GM18508 (cell line): ENCODE results near the gene TMEM235.

Experiments
- ATAC-seq: cut with Tn5 transposase; IDR thresholded peaks from one replicate; pipeline ENCODE4 v1.9.1; 2021; ENCODE audit warnings: moderate number of reproducible peaks; ENCODE audit not compliant: insufficient read depth, unreplicated experiment

The TMEM235 gene

DNA sequence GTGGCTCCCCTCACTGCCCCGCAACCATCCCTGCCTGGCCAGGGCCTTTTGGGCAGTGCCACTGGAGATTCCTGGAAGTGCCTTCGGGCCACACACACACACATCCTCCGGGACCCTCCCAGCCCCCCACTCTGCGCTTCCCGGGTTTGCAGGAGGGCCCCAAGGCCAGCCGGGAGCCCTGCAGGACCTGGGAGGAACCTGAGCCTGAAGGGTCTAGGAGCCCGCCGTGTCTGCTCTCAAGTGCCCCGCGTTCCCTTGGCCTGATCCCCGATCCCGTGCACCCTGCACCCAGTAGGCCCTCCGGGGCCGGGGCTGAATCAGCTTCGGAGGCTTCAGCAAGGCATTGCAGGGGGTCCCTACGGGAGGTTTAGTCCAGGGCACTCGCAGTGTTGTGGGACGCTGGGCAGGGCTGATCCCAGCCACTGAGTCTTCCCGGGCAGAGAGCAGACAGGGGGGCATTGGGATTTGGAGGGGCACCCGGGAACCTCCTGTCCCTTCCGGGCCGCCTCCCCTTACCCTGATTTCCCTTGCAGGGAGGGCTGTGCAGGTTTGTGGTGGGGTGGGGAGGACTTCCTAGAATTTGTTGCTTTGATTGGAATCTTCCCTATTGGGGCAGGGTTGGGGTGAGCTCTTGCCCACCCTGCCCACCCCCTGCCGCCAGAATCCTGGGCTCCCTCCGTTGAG is 36.9 kb downstream of the TMEM235 start:
- ATAC-seq, result no peak

DNA sequence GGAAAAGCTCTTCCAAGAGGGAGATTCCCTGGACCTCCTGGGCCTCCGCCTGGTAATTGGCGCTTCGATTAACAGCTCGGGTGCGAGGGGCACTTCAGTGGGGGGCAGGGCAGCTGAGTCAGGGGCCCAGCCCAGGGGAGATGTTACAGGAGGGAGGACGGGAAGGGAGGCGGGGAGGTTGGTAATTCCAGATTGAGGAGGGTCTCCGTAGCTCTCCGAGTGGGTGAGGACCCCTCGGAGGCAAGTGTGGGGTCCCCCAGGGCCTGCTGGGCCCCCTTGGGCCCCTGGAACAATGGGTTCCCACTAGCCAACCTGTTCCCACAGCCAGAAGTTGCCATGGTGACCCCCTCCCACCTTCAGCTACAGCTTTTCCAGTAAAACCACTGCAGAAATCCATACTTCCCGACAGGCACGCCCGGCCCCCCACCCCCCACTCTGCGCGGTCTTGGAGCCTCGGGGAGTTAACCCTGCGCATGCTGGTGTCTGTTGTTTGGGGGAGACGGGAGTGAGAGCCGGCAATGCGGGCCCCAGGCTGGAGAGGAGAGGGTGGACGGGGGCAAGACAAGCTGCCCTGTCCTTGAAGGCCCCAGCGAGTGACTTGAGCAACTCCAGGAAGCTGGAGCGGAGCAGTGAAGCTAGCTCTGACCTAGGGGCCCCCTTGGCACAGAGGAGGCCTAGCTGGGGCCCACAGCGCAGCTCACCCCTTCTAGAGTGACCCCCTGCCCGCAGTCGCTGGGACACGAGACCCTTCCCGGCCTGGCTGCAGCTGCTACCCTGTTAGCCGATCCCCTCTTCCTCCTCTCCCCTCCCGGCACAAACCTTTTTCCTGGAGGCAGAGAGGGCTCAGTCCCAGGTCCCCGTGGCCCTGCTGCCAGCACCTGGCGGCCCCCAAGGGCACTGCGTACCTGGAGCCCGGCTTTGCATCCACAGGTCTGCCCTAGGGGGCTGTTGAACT is 37.8 kb downstream of the TMEM235 start:
- no peak for ATAC-seq

DNA sequence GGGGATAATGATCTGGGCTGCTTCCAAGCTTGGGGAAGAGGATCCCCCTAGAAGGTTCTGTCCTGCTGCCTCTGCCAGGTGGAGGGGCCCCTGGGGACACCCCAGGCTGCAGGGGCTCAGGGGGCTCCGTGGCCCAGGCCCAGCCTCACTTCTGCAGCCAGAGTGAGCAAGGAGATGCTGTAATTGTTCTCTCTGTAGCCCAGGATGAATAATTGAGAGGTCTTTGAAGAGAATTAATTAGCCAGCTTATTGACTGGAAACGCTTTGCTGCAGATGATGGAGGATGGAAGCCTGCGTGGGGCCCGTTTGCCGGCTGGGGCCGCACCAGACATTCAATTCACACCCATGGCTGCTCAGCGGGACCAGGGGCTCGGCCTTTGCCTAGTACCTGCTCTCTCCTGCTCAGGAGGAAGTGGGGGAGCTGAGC is 38.5 kb downstream of the TMEM235 start:
- ATAC-seq, result no peak

DNA sequence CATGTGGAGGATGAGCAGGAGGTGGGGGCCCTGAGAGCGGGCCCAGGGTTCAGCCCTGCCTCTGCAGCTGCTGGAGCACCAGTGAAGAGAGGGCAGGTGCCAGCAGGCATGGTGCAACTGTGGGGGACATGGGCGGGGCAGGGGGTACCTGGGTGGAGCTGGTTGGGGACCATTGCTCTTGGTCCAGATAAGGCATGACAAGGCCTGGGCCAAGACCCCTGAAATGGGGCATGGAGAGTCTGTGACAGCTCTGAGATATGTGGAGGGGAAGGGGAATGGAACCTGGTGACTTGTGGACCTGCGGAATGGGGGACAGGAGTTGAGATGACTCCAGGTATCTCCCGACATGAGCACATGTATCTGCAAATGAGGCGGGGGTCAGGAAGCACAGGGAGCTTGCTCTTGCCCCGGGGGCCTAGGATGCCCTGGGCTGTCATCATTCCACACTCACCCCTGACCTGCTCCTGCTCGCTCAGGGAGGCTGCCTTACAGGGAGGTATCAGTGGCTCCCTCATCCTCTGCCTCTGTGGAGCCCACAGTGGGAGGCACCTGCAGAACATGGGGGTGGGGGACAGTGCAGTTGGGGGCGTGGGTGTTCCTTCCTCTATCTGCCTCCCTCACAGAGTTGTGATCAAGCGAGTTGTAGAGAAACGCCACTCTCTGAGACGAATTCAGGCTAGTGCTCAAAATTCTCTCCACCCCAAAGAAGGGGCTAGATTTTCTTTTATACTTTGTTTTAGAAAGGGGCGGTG is 40.2 kb downstream of the TMEM235 start:
- no peak for ATAC-seq

DNA sequence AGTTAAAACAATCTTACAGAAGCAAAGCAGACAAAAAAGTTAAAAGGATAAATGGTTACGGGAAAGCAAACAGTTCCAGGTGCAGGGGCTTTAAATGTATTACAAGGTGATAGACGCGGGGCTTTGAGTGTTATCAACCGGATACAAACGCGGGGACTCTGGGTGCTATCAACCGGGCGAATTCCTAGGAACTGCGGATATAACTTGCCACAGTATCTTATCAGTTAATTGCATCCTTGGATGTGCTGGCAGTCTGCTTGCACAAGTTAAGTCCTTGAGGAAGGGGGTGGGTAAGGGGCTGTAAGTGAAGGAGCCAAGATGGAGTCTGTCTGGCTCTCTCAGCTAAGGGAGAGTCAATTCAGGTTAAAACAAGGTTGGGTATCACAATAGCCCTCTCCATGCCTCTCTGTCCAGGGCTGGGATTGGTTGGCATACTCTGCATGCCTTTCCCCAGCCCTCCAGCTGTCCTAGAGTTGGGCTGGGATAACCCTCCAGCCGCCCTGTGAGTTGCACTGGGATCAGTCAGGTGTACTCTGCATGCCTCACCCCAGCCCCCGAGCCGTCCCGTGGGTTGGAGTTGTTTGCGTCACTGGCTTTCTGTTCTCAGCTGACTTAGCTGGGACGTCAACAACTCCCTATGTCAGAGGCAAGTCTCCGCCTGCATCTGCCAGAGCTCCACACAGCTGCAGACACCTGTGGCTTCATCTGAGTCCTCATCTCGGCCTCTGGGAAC is 40.9 kb downstream of the TMEM235 start:
- no peak for ATAC-seq

DNA sequence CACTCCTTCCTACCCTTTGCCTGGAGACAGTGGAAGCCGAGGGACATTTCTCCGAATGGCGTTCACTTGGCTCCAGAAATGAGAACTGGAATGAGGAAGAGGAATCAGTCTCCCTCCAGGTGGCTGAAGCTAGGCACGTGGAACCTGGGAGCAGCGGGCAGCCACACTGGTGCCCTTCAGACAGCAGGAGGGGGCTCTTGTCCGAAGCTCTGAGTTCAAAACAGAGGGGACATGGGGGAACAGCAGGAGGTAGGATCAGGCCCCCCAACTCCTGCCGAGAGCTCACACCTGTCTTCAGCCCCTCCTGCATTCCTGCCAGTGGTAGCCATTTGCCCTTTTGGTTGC is 41.5 kb downstream of the TMEM235 start:
- ATAC-seq, result no peak

DNA sequence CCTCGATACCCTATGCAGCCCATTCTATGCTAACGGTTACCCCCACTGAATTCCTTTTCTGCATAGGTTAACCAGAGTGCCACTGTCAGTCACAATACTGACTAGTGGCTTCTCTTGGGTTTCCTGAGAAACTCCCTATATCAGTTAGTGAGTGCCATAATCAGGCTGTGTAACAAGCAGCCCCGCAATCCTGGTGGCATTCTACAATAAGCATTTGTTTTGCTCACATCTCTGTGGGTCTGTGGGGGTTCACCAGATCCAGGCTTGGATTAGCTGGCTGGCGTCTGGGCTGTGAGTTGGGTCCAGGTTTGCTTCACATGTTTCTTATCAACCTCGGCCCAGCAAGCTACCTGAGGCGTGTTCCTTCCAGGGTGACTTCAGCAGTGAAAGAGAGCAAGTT is 42.4 kb downstream of the TMEM235 start:
- ATAC-seq, result no peak

DNA sequence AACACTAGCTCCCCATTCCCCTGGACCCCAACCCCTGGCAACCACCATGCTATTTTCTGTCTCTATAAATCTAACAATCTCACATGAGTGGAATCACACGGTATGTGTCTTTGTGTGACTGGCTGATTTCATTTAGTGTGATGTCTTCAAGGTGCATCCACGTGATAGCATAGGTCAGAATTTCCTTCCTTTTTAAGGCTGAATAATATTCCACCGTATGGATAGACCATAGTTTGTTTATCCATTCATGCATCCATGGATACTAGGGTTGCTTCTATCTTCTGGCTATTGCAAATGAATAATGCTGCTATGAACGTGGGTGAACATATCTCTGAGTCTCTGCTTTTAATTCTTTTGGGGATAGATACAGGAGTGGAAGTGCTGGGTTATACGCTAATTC is 43.9 kb downstream of the TMEM235 start:
- ATAC-seq, result no peak

DNA sequence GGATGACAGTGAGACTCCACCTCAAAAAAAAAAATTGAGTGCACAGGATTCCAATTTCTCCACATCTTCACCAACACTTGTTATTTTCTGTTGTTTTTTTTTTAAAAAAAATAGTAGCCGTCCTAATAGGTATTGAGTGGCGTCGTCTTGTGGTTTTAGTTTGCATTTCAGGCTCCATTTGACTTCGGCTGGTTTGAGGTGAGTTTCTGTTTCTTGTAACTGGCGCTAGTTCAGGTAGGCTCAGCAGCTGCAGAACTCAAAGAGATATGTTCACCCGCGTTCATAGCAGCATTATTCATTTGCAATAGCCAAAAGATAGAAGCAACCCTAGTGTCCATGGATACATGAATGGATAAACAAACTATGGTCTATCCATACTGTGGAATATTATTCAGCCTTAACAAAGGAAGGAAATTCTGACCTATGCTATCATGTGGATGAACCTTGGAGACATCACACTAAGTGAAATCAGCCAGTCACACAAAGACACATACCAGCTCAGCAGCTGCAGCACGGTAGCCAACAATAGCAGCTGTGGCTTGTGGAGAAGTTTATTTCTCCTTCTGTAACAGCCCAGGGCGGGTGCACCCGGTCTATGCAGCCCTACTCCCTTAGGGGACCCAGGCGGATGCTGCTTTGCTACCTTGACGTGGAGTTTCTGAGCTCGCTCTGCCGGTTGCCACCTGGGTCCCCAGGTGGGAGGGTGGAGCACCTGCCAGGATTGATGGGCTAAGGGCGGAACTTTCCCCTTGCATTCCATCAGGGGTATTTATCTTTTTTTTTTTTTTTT is 44.9 kb downstream of the TMEM235 start:
- no peak for ATAC-seq

DNA sequence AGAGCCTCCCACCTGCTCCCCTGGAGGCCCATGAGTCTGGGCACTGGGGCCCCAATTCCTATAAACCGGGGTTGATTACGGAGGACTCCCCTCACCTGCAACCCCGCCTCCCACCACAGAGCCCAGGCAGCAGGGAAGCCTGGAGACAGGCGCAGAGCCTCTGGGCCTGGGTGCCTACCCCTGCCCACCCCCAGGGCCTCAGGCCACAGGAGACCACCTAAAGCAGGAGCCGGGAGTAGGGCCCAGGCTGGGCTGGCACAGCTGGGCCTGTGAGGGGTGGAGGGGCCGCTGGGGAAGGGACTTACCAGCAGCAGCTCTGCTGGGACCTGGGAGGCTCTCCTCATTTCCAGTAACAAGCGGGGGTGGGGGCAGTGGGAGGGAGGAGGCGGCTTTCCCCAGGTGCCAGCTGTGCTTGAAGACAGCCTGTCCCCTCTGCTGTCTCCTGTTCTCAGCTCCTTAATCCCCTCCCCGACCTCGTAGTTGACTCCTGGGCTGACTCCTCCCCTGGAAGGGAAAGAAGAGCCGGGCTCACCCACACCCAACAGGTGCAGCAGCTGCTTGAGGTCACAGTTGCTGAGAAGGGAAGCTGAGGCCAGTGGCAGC is 46.8 kb downstream of the TMEM235 start:
- ATAC-seq, result no peak

DNA sequence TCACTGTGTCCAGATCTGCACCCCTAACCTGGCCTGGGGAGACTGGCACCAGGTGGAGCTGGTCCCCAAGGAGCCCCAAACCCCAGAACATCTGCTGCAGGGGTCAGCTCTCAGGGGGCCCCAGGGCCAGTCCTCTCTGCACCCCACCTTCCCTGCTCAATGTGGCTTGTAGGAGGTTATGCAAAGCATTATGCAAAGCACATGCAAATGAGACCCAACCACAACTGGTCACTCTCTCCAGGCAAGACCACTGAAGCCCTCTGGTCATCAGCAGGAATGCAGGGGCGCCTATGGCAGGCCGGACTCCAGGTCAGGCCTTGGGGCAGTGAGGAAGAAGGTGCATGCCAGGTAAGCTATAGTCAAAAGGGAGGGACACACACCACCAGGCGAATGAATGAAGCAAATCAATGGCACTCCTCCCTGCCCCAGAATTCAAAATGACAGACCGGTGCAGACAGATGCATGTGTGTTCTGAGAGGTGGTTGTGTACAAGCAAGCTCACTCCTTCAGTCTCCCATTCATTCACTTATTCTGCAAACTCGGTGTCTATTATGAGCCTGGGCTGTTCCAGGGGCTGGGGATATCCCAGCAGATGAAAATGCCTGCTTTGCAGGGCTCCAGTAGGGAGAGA is 48.0 kb downstream of the TMEM235 start:
- no peak for ATAC-seq

DNA sequence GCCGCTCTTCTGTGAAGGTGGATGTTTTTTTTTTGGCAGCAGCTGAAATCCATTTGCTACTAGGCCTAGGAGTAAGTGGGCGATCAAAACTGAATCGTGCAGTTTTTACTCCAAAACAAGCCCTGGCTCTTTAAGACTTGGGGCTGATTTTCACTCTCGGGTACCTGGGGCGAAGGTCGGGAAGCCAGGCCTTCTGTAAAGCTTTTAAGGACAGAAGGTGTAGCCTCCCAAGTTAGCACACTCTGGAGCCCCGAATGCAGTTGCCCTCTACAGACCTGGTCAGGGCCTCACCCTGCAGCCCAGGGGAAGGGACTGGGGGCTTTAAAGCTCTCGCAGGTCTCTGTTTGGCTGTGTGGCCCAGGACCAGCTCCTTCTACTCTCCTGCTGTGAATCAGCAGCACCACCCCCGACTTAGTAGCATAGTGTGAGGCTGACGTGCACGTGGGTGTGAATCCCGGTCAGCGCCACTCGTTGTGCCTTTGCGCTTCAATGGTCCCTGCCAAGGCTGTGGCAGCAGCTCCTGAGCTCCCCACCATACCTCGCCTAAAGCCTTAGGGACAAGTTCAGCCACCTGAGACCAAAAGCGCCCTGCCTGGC is 49.9 kb downstream of the TMEM235 start:
- ATAC-seq, result no peak

DNA sequence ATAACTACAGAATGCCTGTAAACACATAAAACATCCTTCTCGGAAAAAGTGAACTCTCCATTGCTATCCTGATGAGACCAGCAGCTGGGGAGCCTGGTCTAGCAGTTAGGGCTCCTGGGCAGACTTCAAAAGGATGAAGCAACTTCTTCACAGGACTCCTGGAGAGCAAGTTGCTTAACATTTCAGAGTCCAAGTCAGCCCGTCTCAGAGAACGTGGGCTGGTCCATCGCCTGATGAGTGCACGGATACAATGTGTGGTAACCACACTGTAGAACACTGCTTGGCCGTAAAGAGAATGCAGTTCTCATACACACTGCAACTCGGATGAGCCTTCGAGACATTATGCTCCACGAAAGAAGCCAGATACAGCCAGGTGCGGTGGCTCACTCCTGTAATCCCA is 52.7 kb downstream of the TMEM235 start:
- no peak for ATAC-seq

DNA sequence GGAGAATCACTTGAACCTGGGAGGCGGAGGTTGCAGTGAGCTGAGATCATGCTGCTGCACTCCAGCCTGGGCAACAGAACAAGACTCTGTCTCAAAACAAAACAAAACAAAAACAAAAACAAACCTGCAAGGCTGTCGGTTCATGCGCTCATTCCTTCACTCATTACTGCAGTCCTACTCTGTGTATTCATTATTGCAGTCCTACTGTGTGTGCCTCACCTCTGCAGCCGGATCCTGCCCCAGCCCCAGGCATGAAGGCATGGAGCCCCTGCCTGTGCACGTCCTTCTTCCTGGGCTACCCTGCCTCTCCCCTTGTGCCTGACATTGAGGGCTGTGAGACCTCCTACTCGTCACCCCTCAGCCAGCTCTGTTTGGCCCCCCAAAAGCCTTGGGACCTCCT is 57.6 kb downstream of the TMEM235 start:
- no peak for ATAC-seq

DNA sequence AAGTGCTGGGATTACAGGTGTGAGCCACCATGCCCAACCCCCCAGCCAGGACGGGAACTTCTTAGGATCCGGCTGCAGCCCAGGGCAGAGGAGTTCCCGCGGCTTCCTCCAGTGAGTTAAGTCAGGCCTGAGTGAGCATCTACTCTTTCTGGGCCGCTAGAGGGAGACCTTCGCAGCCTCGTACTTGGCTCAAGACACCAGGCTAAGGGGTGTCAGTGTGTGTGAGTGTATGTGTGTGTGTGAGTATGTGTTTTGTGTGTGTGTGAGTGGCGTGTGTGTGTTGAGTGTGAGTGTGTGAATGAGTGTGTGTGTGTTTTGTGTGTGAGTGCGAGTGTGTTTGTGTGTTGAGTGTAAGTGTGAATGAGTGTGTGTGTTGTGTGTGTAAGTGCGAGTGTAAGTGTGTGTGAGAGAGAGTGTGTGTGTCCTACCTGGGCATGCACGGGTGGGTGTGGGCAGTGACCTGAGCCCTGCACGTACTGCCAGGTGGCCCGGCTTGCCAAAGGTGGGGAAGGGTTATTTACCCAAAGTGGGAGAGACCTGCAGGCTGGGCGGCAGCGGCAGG is 58.5 kb downstream of the TMEM235 start:
- no peak for ATAC-seq
